H9 (cell line): Measurements from ENCODE around the gene KCTD2. TPM values are rescaled to one million over a fixed set of nuclear protein-coding genes. Genes with fewer than 3 reads are reported as not detected.

ENCODE experiments used
- DNase-seq: peaks from one replicate; pipeline ENCODE4 v3.0.0-alpha.2; 2017
- H2AFZ ChIP-seq: one replicate; pipeline ENCODE4 v1.6.1; 2013; ENCODE audit warnings: mild to moderate bottlenecking, low read length, control low read depth, moderate library complexity
- H2AK5ac ChIP-seq: 2 replicates; pipeline ENCODE4 v1.6.1; 2013; ENCODE audit warnings: low read length, control low read depth, mixed read lengths; ENCODE audit not compliant: insufficient read length
- H2BK120ac ChIP-seq: one replicate; pipeline ENCODE4 v1.6.1; 2013; ENCODE audit warnings: low read depth, mild to moderate bottlenecking, low read length, control low read depth, inconsistent platforms; ENCODE audit not compliant: poor library complexity, severe bottlenecking
- H2BK12ac ChIP-seq: 2 replicates; pipeline ENCODE4 v1.6.1; 2013; ENCODE audit warnings: low read length, control low read depth, mixed read lengths, low read depth; ENCODE audit not compliant: insufficient read length
- H2BK15ac ChIP-seq: 2 replicates; pipeline ENCODE4 v1.6.1; 2013; ENCODE audit warnings: low read depth, low read length, control low read depth
- H2BK20ac ChIP-seq: one replicate; pipeline ENCODE4 v1.6.1; 2013; ENCODE audit warnings: low read depth, mild to moderate bottlenecking, low read length, control low read depth, inconsistent platforms; ENCODE audit not compliant: poor library complexity, severe bottlenecking
- H2BK5ac ChIP-seq: 2 replicates; pipeline ENCODE4 v1.6.1; 2013; ENCODE audit warnings: low read length, control low read depth, mixed read lengths; ENCODE audit not compliant: insufficient read length
- H3K14ac ChIP-seq: 2 replicates; pipeline ENCODE4 v1.6.1; 2013; ENCODE audit warnings: low read length, control low read depth; ENCODE audit not compliant: insufficient read depth
- H3K18ac ChIP-seq: 2 replicates; pipeline ENCODE4 v1.6.1; 2013; ENCODE audit warnings: low read depth, mild to moderate bottlenecking, mixed read lengths, low read length, control low read depth; ENCODE audit not compliant: insufficient read length
- H3K23ac ChIP-seq: 2 replicates; pipeline ENCODE4 v1.6.1; 2013; ENCODE audit warnings: low read length, control low read depth, mixed read lengths, low read depth; ENCODE audit not compliant: insufficient read length
- H3K23me2 ChIP-seq: 2 replicates; pipeline ENCODE4 v1.6.1; 2013; ENCODE audit warnings: low read depth, mild to moderate bottlenecking, mixed read lengths, low read length, control low read depth; ENCODE audit not compliant: insufficient read length, poor library complexity, severe bottlenecking
- H3K27ac ChIP-seq: 2 replicates; pipeline ENCODE4 v1.5.1; 2013; ENCODE audit warnings: low read length, control low read depth, mixed read lengths, low read depth; ENCODE audit not compliant: insufficient read length
- H3K27me3 ChIP-seq: 2 replicates; pipeline ENCODE4 v1.6.1; 2013; ENCODE audit warnings: low read length, control low read depth, inconsistent platforms; ENCODE audit not compliant: insufficient read depth
- H3K4ac ChIP-seq: 2 replicates; pipeline ENCODE4 v1.6.1; 2013; ENCODE audit warnings: low read depth, mild to moderate bottlenecking, control low read depth, inconsistent platforms, low read length, moderate library complexity
- H3K4me1 ChIP-seq: 2 replicates; pipeline ENCODE4 v1.6.1; 2013; ENCODE audit warnings: low read length, control low read depth, inconsistent platforms; ENCODE audit not compliant: insufficient read depth
- H3K4me2 ChIP-seq: 2 replicates; pipeline ENCODE4 v1.6.1; 2013; ENCODE audit warnings: low read length, control low read depth, mixed read lengths; ENCODE audit not compliant: insufficient read length, insufficient read depth
- H3K56ac ChIP-seq: 2 replicates; pipeline ENCODE4 v1.6.1; 2013; ENCODE audit warnings: low read depth, mild to moderate bottlenecking, mixed read lengths, low read length, control low read depth; ENCODE audit not compliant: insufficient read length
- H3K79me1 ChIP-seq: 2 replicates; pipeline ENCODE4 v1.6.1; 2013; ENCODE audit warnings: low read depth, mild to moderate bottlenecking, moderate library complexity, low read length, control low read depth, inconsistent platforms; ENCODE audit not compliant: insufficient read depth, poor library complexity, severe bottlenecking
- H3K79me2 ChIP-seq: 2 replicates; pipeline ENCODE4 v1.6.1; 2013; ENCODE audit warnings: low read length, control low read depth, inconsistent platforms; ENCODE audit not compliant: insufficient read depth
- H3K9ac ChIP-seq: 2 replicates; pipeline ENCODE4 v1.6.1; 2013; ENCODE audit warnings: low read length, control low read depth, mixed read lengths; ENCODE audit not compliant: insufficient read length; ENCODE audit errors: extremely low read depth
- H3K9me3 ChIP-seq: one replicate; pipeline ENCODE4 v1.6.1; 2013; ENCODE audit warnings: low read depth, low read length, inconsistent platforms; ENCODE audit not compliant: control insufficient read depth
- H3T11ph ChIP-seq: one replicate; pipeline ENCODE4 v1.6.1; 2013; ENCODE audit warnings: mild to moderate bottlenecking, low read length, control low read depth, inconsistent platforms
- H4K20me1 ChIP-seq: one replicate; pipeline ENCODE4 v1.6.1; 2013; ENCODE audit not compliant: control insufficient read depth, insufficient read length, insufficient read depth
- H4K5ac ChIP-seq: 2 replicates; pipeline ENCODE4 v1.6.1; 2013; ENCODE audit warnings: low read depth, mild to moderate bottlenecking, mixed read lengths, low read length, control low read depth; ENCODE audit not compliant: insufficient read length
- H4K8ac ChIP-seq: replicated peaks from 2 replicates; pipeline ENCODE4 v1.6.1; 2013; ENCODE audit warnings: low read length, control low read depth, mixed read lengths, low read depth; ENCODE audit not compliant: insufficient read length
- H4K91ac ChIP-seq: 2 replicates; pipeline ENCODE4 v1.6.1; 2013; ENCODE audit warnings: low read depth, mild to moderate bottlenecking, moderate library complexity, mixed read lengths, low read length, control low read depth; ENCODE audit not compliant: insufficient read length
- H3K27ac Mint-ChIP-seq, 3 experiments: 2 replicates in 2 of 3; 3 replicates in 1 of 3; pipeline ENCODE4 v1.8.0; 2020 to 2021; ENCODE audit warnings: mixed read lengths in 3 of 3, mild to moderate bottlenecking in 1 of 3, moderate library complexity in 1 of 3
- H3K27me3 Mint-ChIP-seq: 2 replicates; pipeline ENCODE4 v1.8.0; 2021; ENCODE audit warnings: low read depth, mild to moderate bottlenecking, moderate library complexity, mixed read lengths
- H3K36me3 Mint-ChIP-seq, 3 experiments: 2 replicates in 2 of 3; 3 replicates in 1 of 3; pipeline ENCODE4 v1.8.0; 2020 to 2021; ENCODE audit warnings: low read depth in 3 of 3, mixed read lengths in 3 of 3; ENCODE audit not compliant: insufficient read depth in 1 of 3
- H3K4me1 Mint-ChIP-seq, 2 experiments: 2 replicates each; pipeline ENCODE4 v1.8.0; 2020; ENCODE audit warnings: mixed read lengths in 2 of 2
- H3K4me3 Mint-ChIP-seq, 2 experiments: 2 replicates in 1 of 2; 3 replicates in 1 of 2; pipeline ENCODE4 v1.8.0; 2020 to 2021; ENCODE audit warnings: mild to moderate bottlenecking in 2 of 2, mixed read lengths in 2 of 2, moderate library complexity in 1 of 2
- H3K9me3 Mint-ChIP-seq, 2 experiments: 2 replicates in 1 of 2; 3 replicates in 1 of 2; pipeline ENCODE4 v1.8.0; 2020; ENCODE audit warnings: mild to moderate bottlenecking in 2 of 2, mixed read lengths in 2 of 2, moderate library complexity in 1 of 2
- CTCF ChIP-seq: fragments of 200-600 bp; sonication (generic); conservative IDR thresholded peaks from 3 replicates; pipeline ENCODE4 v1.8.0; 2021; ENCODE audit warnings: antibody characterized with exemption, mild to moderate bottlenecking
- WGBS: extraction: QIAGEN DNeasy Blood & Tissue Kit; methylation state at CpG from one replicate; pipeline ENCODE4 v1.1.7; 2013; ENCODE audit warnings: missing lambda C conversion rate, low lambda C conversion rate, mixed read lengths; ENCODE audit not compliant: insufficient read length; ENCODE audit errors: extremely low coverage; 5-methylcytosine and 5-hydroxymethylcytosine counted together
- total RNA-seq: library from RNA; stranded (reverse); gene quantifications from 2 replicates; pipeline ENCODE4 v1.2.1, GENCODE V29; 2021

Gene KCTD2
- total RNA-seq, 1 experiment from 2014 or later, result 40.1 TPM

GRCh38 chr17:75032720-75033280 is 14.2 kb upstream of the KCTD2 start:
- Histone ChIP-seq H3K27ac (no peak overlapping the region), H2BK5ac (no peak overlapping the region), H4K8ac (no peak overlapping the region), H3K4me2 (peak overlapping the region; percentile 53), H3K23ac (no peak overlapping the region), H3K79me2 (no peaks in the 10 kb centered on the region), H2AK5ac (no peak overlapping the region), H3K14ac (no peak overlapping the region), H2BK15ac (no peak overlapping the region), H4K5ac (no peak overlapping the region), H3K18ac (no peak overlapping the region), H2AFZ (no peak overlapping the region), H3K9me3 (no peaks in the 10 kb centered on the region), H3K4me1 (no peaks in the 10 kb centered on the region; the same call in 1 of the 2 replicates), H3K27me3 (no peaks in the 10 kb centered on the region), H3T11ph (no peak overlapping the region), H3K4ac (no peak overlapping the region), H3K56ac (no peak overlapping the region), H3K79me1 (no peaks in the 10 kb centered on the region), H4K20me1 (no peaks in the 10 kb centered on the region), H2BK120ac (no peak overlapping the region), H3K23me2 (peaks cover 3% of the 10 kb centered on the region), H4K91ac (no peak overlapping the region), H2BK20ac (no peak overlapping the region), H3K9ac (no peak overlapping the region), H2BK12ac (no peak overlapping the region)
- H3K9me3 Mint-ChIP-seq, result peaks cover 25 to 31% of the 10 kb centered on the region in 2 experiments
- peak overlapping the region; percentile 96 to 98 for H3K4me3 Mint-ChIP-seq
- H3K36me3 Mint-ChIP-seq, result peaks cover 6 to 22% (median 15%) of the 10 kb centered on the region in 3 experiments; a peak in 6 of 7 replicates
- TF ChIP-seq CTCF, result no peak
- peaks cover 15 to 24% of the 10 kb centered on the region in 2 experiments for H3K4me1 Mint-ChIP-seq
- no peak overlapping the region for H3K27ac Mint-ChIP-seq
- WGBS, result no CpG with 5 or more reads among the region's 13 CpGs
- no peak for DNase-seq
- H3K27me3 Mint-ChIP-seq, result peaks cover 20% of the 10 kb centered on the region
